Neural progenitor cell (in vitro differentiated cells): ENCODE measurements around the gene PODNL1. TPM values are rescaled to one million over a fixed set of nuclear protein-coding genes. Genes with fewer than 3 reads are reported as not detected.

ENCODE experiments used
- DNase-seq: peaks from one replicate; pipeline ENCODE4 v3.0.0-alpha.2; 2016; ENCODE audit warnings: low spot score
- H2AFZ ChIP-seq: fragments of 200-600 bp; sonication (generic); replicated peaks from 2 replicates; pipeline ENCODE4 v1.6.1; 2016; ENCODE audit warnings: antibody characterized with exemption
- H3F3A ChIP-seq: fragments of 200-600 bp; sonication (generic); 2 replicates; pipeline ENCODE4 v1.6.1; 2016; ENCODE audit warnings: antibody characterized with exemption, low read depth
- H3K27ac ChIP-seq: fragments of 200-600 bp; sonication (generic); 2 replicates; pipeline ENCODE4 v1.5.1; 2016; ENCODE audit warnings: mild to moderate bottlenecking
- H3K27me3 ChIP-seq: fragments of 200-600 bp; sonication (generic); 2 replicates; pipeline ENCODE4 v1.6.1; 2016; ENCODE audit warnings: mild to moderate bottlenecking, moderate library complexity
- H3K36me3 ChIP-seq: fragments of 200-600 bp; sonication (generic); 2 replicates; pipeline ENCODE4 v1.5.1; 2016
- H3K4me1 ChIP-seq: fragments of 200-600 bp; sonication (generic); 2 replicates; pipeline ENCODE4 v1.6.1; 2016; ENCODE audit warnings: mixed run types
- H3K4me2 ChIP-seq: fragments of 200-600 bp; sonication (generic); 2 replicates; pipeline ENCODE4 v1.6.1; 2016
- H3K4me3 ChIP-seq: fragments of 200-600 bp; sonication (generic); 2 replicates; pipeline ENCODE4 v1.5.1; 2016
- H3K79me2 ChIP-seq: fragments of 200-600 bp; sonication (generic); 2 replicates; pipeline ENCODE4 v1.6.1; 2016; ENCODE audit warnings: low read depth
- H3K9ac ChIP-seq: fragments of 200-600 bp; sonication (generic); 2 replicates; pipeline ENCODE4 v1.6.1; 2016
- H3K9me3 ChIP-seq: fragments of 200-600 bp; sonication (generic); 2 replicates; pipeline ENCODE4 v1.5.1; 2016; ENCODE audit warnings: low read depth
- H4K20me1 ChIP-seq: fragments of 200-600 bp; sonication (generic); 2 replicates; pipeline ENCODE4 v1.6.1; 2016; ENCODE audit warnings: low read depth
- H3K27ac Mint-ChIP-seq: 3 replicates; pipeline ENCODE4 v1.8.0; 2021; ENCODE audit warnings: mixed read lengths
- H3K27me3 Mint-ChIP-seq: 2 replicates; pipeline ENCODE4 v1.8.0; 2022; ENCODE audit warnings: low read depth, mild to moderate bottlenecking, inconsistent platforms, moderate library complexity, mixed read lengths; ENCODE audit not compliant: insufficient read depth
- H3K36me3 Mint-ChIP-seq: 3 replicates; pipeline ENCODE4 v1.8.0; 2021; ENCODE audit warnings: mixed read lengths
- H3K4me1 Mint-ChIP-seq: 3 replicates; pipeline ENCODE4 v1.8.0; 2021; ENCODE audit warnings: mixed read lengths
- H3K4me3 Mint-ChIP-seq: 3 replicates; pipeline ENCODE4 v1.8.0; 2021; ENCODE audit warnings: mild to moderate bottlenecking, moderate library complexity, mixed read lengths
- H3K9me3 Mint-ChIP-seq: 3 replicates; pipeline ENCODE4 v1.8.0; 2020; ENCODE audit warnings: mixed read lengths
- EZH2 ChIP-seq: fragments of 200-600 bp; sonication (generic); IDR thresholded peaks from 2 replicates; pipeline ENCODE4 v1.6.1; 2017; ENCODE audit warnings: antibody characterized with exemption, mild to moderate bottlenecking, moderate library complexity
- EZH2phosphoT487 ChIP-seq: fragments of 200-600 bp; sonication (generic); IDR thresholded peaks from 2 replicates; pipeline ENCODE4 v1.6.1; 2017; ENCODE audit warnings: antibody characterized with exemption
- total RNA-seq: library from RNA; depleted of rRNA; stranded (reverse); fragments of >200 nt; gene quantifications from 2 replicates; pipeline ENCODE4 v1.2.3, GENCODE V29; 2015; ENCODE audit warnings: low replicate concordance
- TF ChIP-seq, protein P1 (sequence below): fragments of 200-600 bp; sonication (generic); IDR thresholded peaks from 2 replicates; pipeline ENCODE4 v1.5.1; 2017; ENCODE audit warnings: antibody characterized with exemption, mild to moderate bottlenecking

The PODNL1 gene
- total RNA-seq, 1 donor from 2014 or later = not detected

DNA sequence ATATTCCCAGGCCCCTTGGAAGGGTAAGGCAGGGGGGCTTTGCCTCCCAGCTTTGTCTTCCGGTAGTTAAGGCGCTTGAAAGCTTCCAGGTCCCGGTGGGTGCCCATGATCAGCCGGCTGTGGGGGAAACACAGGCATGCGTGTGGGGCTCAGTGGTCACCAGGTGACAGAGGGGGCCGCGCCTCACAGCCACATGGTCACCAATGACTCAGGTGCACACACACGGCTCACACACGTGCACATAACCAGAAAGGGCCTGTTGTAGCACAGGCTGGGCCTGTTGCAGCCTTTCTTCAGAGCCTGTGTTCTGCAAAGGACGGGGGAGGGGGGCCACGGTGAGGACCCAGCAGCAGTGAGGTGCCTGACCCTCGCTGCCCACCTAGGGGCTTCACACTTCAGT is 55.4 kb downstream of the PODNL1 start:
- no peak overlapping the region for H3K27ac ChIP-seq
- peaks cover 7% of the 10 kb centered on the region for H3F3A ChIP-seq
- Mint-ChIP-seq H3K27ac (no peak overlapping the region), H3K9me3 (no peaks in the 10 kb centered on the region), H3K4me1 (peaks cover 30% of the 10 kb centered on the region), H3K27me3 (peaks cover 8% of the 10 kb centered on the region), H3K4me3 (no peak overlapping the region), H3K36me3 (no peaks in the 10 kb centered on the region)
- TF ChIP-seq EZH2 (no peak), EZH2phosphoT487 (no peak)
- TF ChIP-seq, protein P1, sequence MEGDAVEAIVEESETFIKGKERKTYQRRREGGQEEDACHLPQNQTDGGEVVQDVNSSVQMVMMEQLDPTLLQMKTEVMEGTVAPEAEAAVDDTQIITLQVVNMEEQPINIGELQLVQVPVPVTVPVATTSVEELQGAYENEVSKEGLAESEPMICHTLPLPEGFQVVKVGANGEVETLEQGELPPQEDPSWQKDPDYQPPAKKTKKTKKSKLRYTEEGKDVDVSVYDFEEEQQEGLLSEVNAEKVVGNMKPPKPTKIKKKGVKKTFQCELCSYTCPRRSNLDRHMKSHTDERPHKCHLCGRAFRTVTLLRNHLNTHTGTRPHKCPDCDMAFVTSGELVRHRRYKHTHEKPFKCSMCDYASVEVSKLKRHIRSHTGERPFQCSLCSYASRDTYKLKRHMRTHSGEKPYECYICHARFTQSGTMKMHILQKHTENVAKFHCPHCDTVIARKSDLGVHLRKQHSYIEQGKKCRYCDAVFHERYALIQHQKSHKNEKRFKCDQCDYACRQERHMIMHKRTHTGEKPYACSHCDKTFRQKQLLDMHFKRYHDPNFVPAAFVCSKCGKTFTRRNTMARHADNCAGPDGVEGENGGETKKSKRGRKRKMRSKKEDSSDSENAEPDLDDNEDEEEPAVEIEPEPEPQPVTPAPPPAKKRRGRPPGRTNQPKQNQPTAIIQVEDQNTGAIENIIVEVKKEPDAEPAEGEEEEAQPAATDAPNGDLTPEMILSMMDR = no peak
- peaks cover 18% of the 10 kb centered on the region for H3K4me1 ChIP-seq
- H3K4me2 ChIP-seq = no peak overlapping the region
- no peaks in the 10 kb centered on the region for H4K20me1 ChIP-seq
- no peak overlapping the region for H3K4me3 ChIP-seq
- H3K9me3 ChIP-seq = no peaks in the 10 kb centered on the region
- H2AFZ ChIP-seq = no peak overlapping the region
- H3K36me3 ChIP-seq = no peaks in the 10 kb centered on the region
- H3K79me2 ChIP-seq = no peaks in the 10 kb centered on the region
- DNase-seq = no peak
- H3K27me3 ChIP-seq = peaks cover 18% of the 10 kb centered on the region
- no peak overlapping the region for H3K9ac ChIP-seq

DNA sequence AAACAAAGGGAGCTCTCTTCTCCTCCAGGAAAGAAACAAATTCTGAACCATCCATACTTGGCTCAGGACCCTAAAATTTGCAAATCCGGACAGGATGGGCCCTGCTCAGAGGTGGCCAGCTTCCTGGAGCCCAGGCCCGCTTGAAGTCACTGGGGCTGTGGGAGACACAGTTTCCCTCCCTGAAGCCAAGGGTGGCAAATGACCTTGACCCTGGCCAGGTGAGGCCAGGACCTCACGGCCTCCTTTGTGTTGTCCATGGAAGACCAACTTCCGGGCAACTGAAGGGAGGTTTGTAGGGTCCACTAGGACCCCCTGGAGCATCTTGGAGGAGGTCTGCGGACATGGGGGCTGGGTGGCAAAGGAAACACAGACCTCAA is 55.8 kb downstream of the PODNL1 start:
- Histone ChIP-seq H4K20me1 (no peaks in the 10 kb centered on the region), H3K4me3 (no peak overlapping the region), H3K79me2 (no peaks in the 10 kb centered on the region), H2AFZ (no peak overlapping the region), H3K27me3 (peaks cover 22% of the 10 kb centered on the region), H3K36me3 (no peaks in the 10 kb centered on the region), H3K4me1 (peaks cover 18% of the 10 kb centered on the region), H3K27ac (no peak overlapping the region), H3K9me3 (no peaks in the 10 kb centered on the region), H3K4me2 (no peak overlapping the region), H3F3A (peaks cover 7% of the 10 kb centered on the region), H3K9ac (no peak overlapping the region)
- Mint-ChIP-seq H3K27ac (peak overlapping the region; percentile 81), H3K4me1 (peaks cover 30% of the 10 kb centered on the region), H3K27me3 (peaks cover 8% of the 10 kb centered on the region), H3K36me3 (no peaks in the 10 kb centered on the region), H3K9me3 (no peaks in the 10 kb centered on the region), H3K4me3 (no peak overlapping the region)
- no peak for TF ChIP-seq EZH2
- TF ChIP-seq, protein P1 = no peak
- TF ChIP-seq EZH2phosphoT487 = no peak
- DNase-seq = no peak

DNA sequence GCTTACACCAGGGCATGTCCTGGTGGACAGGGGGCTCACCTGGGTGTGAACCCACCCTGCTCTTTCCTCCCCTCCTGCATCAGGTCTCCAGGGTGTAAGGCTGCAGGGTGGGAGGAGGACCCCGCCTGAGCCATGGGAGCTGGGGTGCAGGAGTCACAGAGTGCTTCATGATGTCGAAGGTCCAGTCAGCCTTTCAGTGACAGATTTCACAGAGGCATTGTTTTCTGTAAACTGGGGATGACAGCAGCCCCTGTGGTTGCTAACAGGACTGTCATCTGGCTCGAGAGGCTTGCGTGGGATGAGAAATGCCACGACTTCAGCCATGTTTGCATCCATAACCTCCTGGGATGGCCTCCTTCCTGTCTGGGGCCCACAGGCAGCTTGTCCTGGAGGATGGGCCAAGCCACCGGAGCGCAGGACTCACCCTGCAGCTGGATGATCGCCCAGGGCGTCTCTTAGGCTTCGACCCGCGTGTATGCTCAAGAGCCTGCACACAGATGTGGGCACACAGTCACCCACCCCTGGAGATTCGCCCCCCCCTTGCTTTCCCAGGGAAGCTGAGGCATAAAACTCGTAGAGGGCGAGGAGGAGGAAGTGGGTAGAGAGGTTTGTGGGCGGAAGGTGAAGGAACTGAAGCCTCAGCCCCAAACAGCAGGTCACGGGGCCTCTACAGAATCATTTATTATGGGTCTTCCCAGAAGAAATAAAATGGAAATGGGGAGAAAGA is 56.4 kb downstream of the PODNL1 start:
- H3K36me3 Mint-ChIP-seq = no peaks in the 10 kb centered on the region
- TF ChIP-seq EZH2phosphoT487 (no peak), EZH2 (no peak)
- TF ChIP-seq, protein P1 = no peak
- no peaks in the 10 kb centered on the region for H4K20me1 ChIP-seq
- peaks cover 7% of the 10 kb centered on the region for H3F3A ChIP-seq
- peaks cover 30% of the 10 kb centered on the region for H3K4me1 Mint-ChIP-seq
- H3K9me3 ChIP-seq = no peaks in the 10 kb centered on the region
- no peaks in the 10 kb centered on the region for H3K36me3 ChIP-seq
- peak overlapping the region; percentile 66 for H3K4me2 ChIP-seq
- H3K27ac ChIP-seq = no peak overlapping the region
- no peak overlapping the region for H3K9ac ChIP-seq
- peaks cover 20% of the 10 kb centered on the region for H3K4me1 ChIP-seq
- H3K27me3 Mint-ChIP-seq = peaks cover 8% of the 10 kb centered on the region
- H2AFZ ChIP-seq = peak overlapping the region; percentile 9
- H3K27me3 ChIP-seq = peaks cover 28% of the 10 kb centered on the region
- DNase-seq = peak; percentile 29
- no peak overlapping the region for H3K4me3 ChIP-seq
- H3K9me3 Mint-ChIP-seq = no peaks in the 10 kb centered on the region
- H3K79me2 ChIP-seq = no peaks in the 10 kb centered on the region
- H3K27ac Mint-ChIP-seq = peak overlapping the region; percentile 81
- H3K4me3 Mint-ChIP-seq = peak overlapping the region; percentile 38
